H9 (cell line): ENCODE results near the gene TRAF3. TPM values are rescaled to one million over a fixed set of nuclear protein-coding genes. Genes with fewer than 3 reads are reported as not detected.

Experiments used
- DNase-seq: peaks from one replicate; pipeline ENCODE4 v3.0.0-alpha.2; 2017
- H2AFZ ChIP-seq: one replicate; pipeline ENCODE4 v1.6.1; 2013; ENCODE audit warnings: mild to moderate bottlenecking, low read length, control low read depth, moderate library complexity
- H2AK5ac ChIP-seq: 2 replicates; pipeline ENCODE4 v1.6.1; 2013; ENCODE audit warnings: low read length, control low read depth, mixed read lengths; ENCODE audit not compliant: insufficient read length
- H2BK120ac ChIP-seq: one replicate; pipeline ENCODE4 v1.6.1; 2013; ENCODE audit warnings: low read depth, mild to moderate bottlenecking, low read length, control low read depth, inconsistent platforms; ENCODE audit not compliant: poor library complexity, severe bottlenecking
- H2BK12ac ChIP-seq: 2 replicates; pipeline ENCODE4 v1.6.1; 2013; ENCODE audit warnings: low read length, control low read depth, mixed read lengths, low read depth; ENCODE audit not compliant: insufficient read length
- H2BK15ac ChIP-seq: 2 replicates; pipeline ENCODE4 v1.6.1; 2013; ENCODE audit warnings: low read depth, low read length, control low read depth
- H2BK20ac ChIP-seq: one replicate; pipeline ENCODE4 v1.6.1; 2013; ENCODE audit warnings: low read depth, mild to moderate bottlenecking, low read length, control low read depth, inconsistent platforms; ENCODE audit not compliant: poor library complexity, severe bottlenecking
- H2BK5ac ChIP-seq: 2 replicates; pipeline ENCODE4 v1.6.1; 2013; ENCODE audit warnings: low read length, control low read depth, mixed read lengths; ENCODE audit not compliant: insufficient read length
- H3K14ac ChIP-seq: 2 replicates; pipeline ENCODE4 v1.6.1; 2013; ENCODE audit warnings: low read length, control low read depth; ENCODE audit not compliant: insufficient read depth
- H3K18ac ChIP-seq: 2 replicates; pipeline ENCODE4 v1.6.1; 2013; ENCODE audit warnings: low read depth, mild to moderate bottlenecking, mixed read lengths, low read length, control low read depth; ENCODE audit not compliant: insufficient read length
- H3K23ac ChIP-seq: 2 replicates; pipeline ENCODE4 v1.6.1; 2013; ENCODE audit warnings: low read length, control low read depth, mixed read lengths, low read depth; ENCODE audit not compliant: insufficient read length
- H3K23me2 ChIP-seq: 2 replicates; pipeline ENCODE4 v1.6.1; 2013; ENCODE audit warnings: low read depth, mild to moderate bottlenecking, mixed read lengths, low read length, control low read depth; ENCODE audit not compliant: insufficient read length, poor library complexity, severe bottlenecking
- H3K27ac ChIP-seq: 2 replicates; pipeline ENCODE4 v1.5.1; 2013; ENCODE audit warnings: low read length, control low read depth, mixed read lengths, low read depth; ENCODE audit not compliant: insufficient read length
- H3K27me3 ChIP-seq: 2 replicates; pipeline ENCODE4 v1.6.1; 2013; ENCODE audit warnings: low read length, control low read depth, inconsistent platforms; ENCODE audit not compliant: insufficient read depth
- H3K4ac ChIP-seq: 2 replicates; pipeline ENCODE4 v1.6.1; 2013; ENCODE audit warnings: low read depth, mild to moderate bottlenecking, control low read depth, inconsistent platforms, low read length, moderate library complexity
- H3K4me1 ChIP-seq: 2 replicates; pipeline ENCODE4 v1.6.1; 2013; ENCODE audit warnings: low read length, control low read depth, inconsistent platforms; ENCODE audit not compliant: insufficient read depth
- H3K4me2 ChIP-seq: 2 replicates; pipeline ENCODE4 v1.6.1; 2013; ENCODE audit warnings: low read length, control low read depth, mixed read lengths; ENCODE audit not compliant: insufficient read length, insufficient read depth
- H3K56ac ChIP-seq: 2 replicates; pipeline ENCODE4 v1.6.1; 2013; ENCODE audit warnings: low read depth, mild to moderate bottlenecking, mixed read lengths, low read length, control low read depth; ENCODE audit not compliant: insufficient read length
- H3K79me1 ChIP-seq: 2 replicates; pipeline ENCODE4 v1.6.1; 2013; ENCODE audit warnings: low read depth, mild to moderate bottlenecking, moderate library complexity, low read length, control low read depth, inconsistent platforms; ENCODE audit not compliant: insufficient read depth, poor library complexity, severe bottlenecking
- H3K79me2 ChIP-seq: 2 replicates; pipeline ENCODE4 v1.6.1; 2013; ENCODE audit warnings: low read length, control low read depth, inconsistent platforms; ENCODE audit not compliant: insufficient read depth
- H3K9ac ChIP-seq: 2 replicates; pipeline ENCODE4 v1.6.1; 2013; ENCODE audit warnings: low read length, control low read depth, mixed read lengths; ENCODE audit not compliant: insufficient read length; ENCODE audit errors: extremely low read depth
- H3K9me3 ChIP-seq: one replicate; pipeline ENCODE4 v1.6.1; 2013; ENCODE audit warnings: low read depth, low read length, inconsistent platforms; ENCODE audit not compliant: control insufficient read depth
- H3T11ph ChIP-seq: one replicate; pipeline ENCODE4 v1.6.1; 2013; ENCODE audit warnings: mild to moderate bottlenecking, low read length, control low read depth, inconsistent platforms
- H4K20me1 ChIP-seq: one replicate; pipeline ENCODE4 v1.6.1; 2013; ENCODE audit not compliant: control insufficient read depth, insufficient read length, insufficient read depth
- H4K5ac ChIP-seq: 2 replicates; pipeline ENCODE4 v1.6.1; 2013; ENCODE audit warnings: low read depth, mild to moderate bottlenecking, mixed read lengths, low read length, control low read depth; ENCODE audit not compliant: insufficient read length
- H4K8ac ChIP-seq: replicated peaks from 2 replicates; pipeline ENCODE4 v1.6.1; 2013; ENCODE audit warnings: low read length, control low read depth, mixed read lengths, low read depth; ENCODE audit not compliant: insufficient read length
- H4K91ac ChIP-seq: 2 replicates; pipeline ENCODE4 v1.6.1; 2013; ENCODE audit warnings: low read depth, mild to moderate bottlenecking, moderate library complexity, mixed read lengths, low read length, control low read depth; ENCODE audit not compliant: insufficient read length
- H3K27ac Mint-ChIP-seq, 3 experiments: 2 replicates in 2 of 3; 3 replicates in 1 of 3; pipeline ENCODE4 v1.8.0; 2020 to 2021; ENCODE audit warnings: mixed read lengths in 3 of 3, mild to moderate bottlenecking in 1 of 3, moderate library complexity in 1 of 3
- H3K27me3 Mint-ChIP-seq: 2 replicates; pipeline ENCODE4 v1.8.0; 2021; ENCODE audit warnings: low read depth, mild to moderate bottlenecking, moderate library complexity, mixed read lengths
- H3K36me3 Mint-ChIP-seq, 3 experiments: 2 replicates in 2 of 3; 3 replicates in 1 of 3; pipeline ENCODE4 v1.8.0; 2020 to 2021; ENCODE audit warnings: low read depth in 3 of 3, mixed read lengths in 3 of 3; ENCODE audit not compliant: insufficient read depth in 1 of 3
- H3K4me1 Mint-ChIP-seq, 2 experiments: 2 replicates each; pipeline ENCODE4 v1.8.0; 2020; ENCODE audit warnings: mixed read lengths in 2 of 2
- H3K4me3 Mint-ChIP-seq, 2 experiments: 2 replicates in 1 of 2; 3 replicates in 1 of 2; pipeline ENCODE4 v1.8.0; 2020 to 2021; ENCODE audit warnings: mild to moderate bottlenecking in 2 of 2, mixed read lengths in 2 of 2, moderate library complexity in 1 of 2
- H3K9me3 Mint-ChIP-seq, 2 experiments: 2 replicates in 1 of 2; 3 replicates in 1 of 2; pipeline ENCODE4 v1.8.0; 2020; ENCODE audit warnings: mild to moderate bottlenecking in 2 of 2, mixed read lengths in 2 of 2, moderate library complexity in 1 of 2
- CTCF ChIP-seq: fragments of 200-600 bp; sonication (generic); conservative IDR thresholded peaks from 3 replicates; pipeline ENCODE4 v1.8.0; 2021; ENCODE audit warnings: antibody characterized with exemption, mild to moderate bottlenecking
- WGBS: extraction: QIAGEN DNeasy Blood & Tissue Kit; methylation state at CpG from one replicate; pipeline ENCODE4 v1.1.7; 2013; ENCODE audit warnings: missing lambda C conversion rate, low lambda C conversion rate, mixed read lengths; ENCODE audit not compliant: insufficient read length; ENCODE audit errors: extremely low coverage; 5-methylcytosine and 5-hydroxymethylcytosine counted together
- total RNA-seq: library from RNA; stranded (reverse); gene quantifications from 2 replicates; pipeline ENCODE4 v1.2.1, GENCODE V29; 2021

TRAF3 gene
- total RNA-seq, 1 experiment from 2014 or later: 9.6 TPM

- H3K4me3 Mint-ChIP-seq: no peak overlapping the region
- Histone ChIP-seq H3K23me2 (no peaks in the 10 kb centered on the region), H3K27ac (no peak overlapping the region), H3T11ph (no peak overlapping the region), H3K56ac (no peak overlapping the region), H3K4me1 (no peaks in the 10 kb centered on the region), H4K5ac (no peak overlapping the region), H3K9ac (no peak overlapping the region), H2BK20ac (no peak overlapping the region), H3K9me3 (no peaks in the 10 kb centered on the region), H3K23ac (no peak overlapping the region), H3K27me3 (no peaks in the 10 kb centered on the region), H2BK120ac (no peak overlapping the region), H3K4me2 (no peak overlapping the region), H3K18ac (no peak overlapping the region), H2BK12ac (no peak overlapping the region), H2AK5ac (no peak overlapping the region), H3K79me2 (no peaks in the 10 kb centered on the region), H2AFZ (no peak overlapping the region), H4K20me1 (no peaks in the 10 kb centered on the region), H3K4ac (no peak overlapping the region), H4K8ac (no peak overlapping the region), H2BK5ac (no peak overlapping the region), H3K14ac (no peak overlapping the region), H4K91ac (no peak overlapping the region), H3K79me1 (no peaks in the 10 kb centered on the region), H2BK15ac (no peak overlapping the region)
- peaks cover 13 to 31% (median 28%) of the 10 kb centered on the region in 3 experiments for H3K36me3 Mint-ChIP-seq
- no CpG with 5 or more reads among the region's 2 CpGs for WGBS
- H3K4me1 Mint-ChIP-seq: peaks cover 14 to 15% of the 10 kb centered on the region in 2 experiments
- no peak for DNase-seq
- H3K9me3 Mint-ChIP-seq: peaks cover 17 to 21% of the 10 kb centered on the region in 2 experiments
- no peak for TF ChIP-seq CTCF
- H3K27me3 Mint-ChIP-seq: no peaks in the 10 kb centered on the region
- H3K27ac Mint-ChIP-seq: no peak overlapping the region
These were observed 80.2 kb downstream of the TRAF3 start for GRCh38 chr14:102857444-102857843.
